ENCODE data around the gene OAS3.

OAS3 gene

GRCh38 chr12:112978163-112979040 lies 40.1 kb downstream of the OAS3 start, which contains the start of gene OAS2:
Gene OAS2 (plus strand): TSS chr12:112978519. CDS start chr12:112978609, 90 bp downstream.
- TF ChIP-seq CTCF (IDR thresholded peaks at IDR 0.05; ENCODE audit: low read depth, low read length, poor library complexity, severe bottlenecking) (no peak), EZH2phosphoT487 (IDR thresholded peaks at IDR 0.05; ENCODE audit: borderline replicate concordance, low read length) (no peak)
- H3K4me1 ChIP-seq (ENCODE audit: control insufficient read depth, low read length) = peaks cover 47% of the 10 kb centered on the region
- peaks cover 9% of the 10 kb centered on the region for H3K79me2 ChIP-seq (ENCODE audit: control insufficient read depth, low read length)
- H3K27ac ChIP-seq (ENCODE audit: low read depth, low read length) = peak within 1 kb of the TSS; percentile 50
- H3K36me3 ChIP-seq (ENCODE audit: control insufficient read depth, low read length) = no peaks in the 10 kb centered on the region
- no peaks in the 10 kb centered on the region for H3K27me3 ChIP-seq (ENCODE audit: control insufficient read depth, low read length)
- peak within 1 kb of the TSS; percentile 78 for H3K4me3 ChIP-seq (ENCODE audit: low read length)
- H4K20me1 ChIP-seq (ENCODE audit: control insufficient read depth, insufficient read depth, low read depth, low read length) = no peaks in the 10 kb centered on the region
- peaks cover 3% of the 10 kb centered on the region; the same call in 1 of the 2 replicates for H3F3A ChIP-seq (ENCODE audit: control insufficient read depth, insufficient read depth)
- H3K9me2 ChIP-seq (replicated peaks; ENCODE audit: control insufficient read depth, low read length) = no peaks in the 10 kb centered on the region
- H3K4me2 ChIP-seq (ENCODE audit: low read length) = peak within 1 kb of the TSS; percentile 88
- H3K9me3 ChIP-seq (ENCODE audit: control insufficient read depth, insufficient read depth, low read length) = peaks cover 8% of the 10 kb centered on the region; the same call in 1 of the 2 replicates

- Histone ChIP-seq H3K79me2 (ENCODE audit: control insufficient read depth, low read length) (peaks cover 9% of the 10 kb centered on the region), H3K9me2 (replicated peaks; ENCODE audit: control insufficient read depth, low read length) (no peaks in the 10 kb centered on the region), H3K27ac (ENCODE audit: low read depth, low read length) (peak overlapping the region; percentile 50), H3F3A (ENCODE audit: control insufficient read depth, insufficient read depth) (no peaks in the 10 kb centered on the region), H4K20me1 (ENCODE audit: control insufficient read depth, insufficient read depth, low read depth, low read length) (no peaks in the 10 kb centered on the region), H3K9me3 (ENCODE audit: control insufficient read depth, insufficient read depth, low read length) (peaks cover 8% of the 10 kb centered on the region; the same call in 1 of the 2 replicates), H3K4me3 (ENCODE audit: low read length) (peak overlapping the region; percentile 78), H3K4me2 (ENCODE audit: low read length) (peak overlapping the region; percentile 88), H3K36me3 (ENCODE audit: control insufficient read depth, low read length) (no peaks in the 10 kb centered on the region), H3K27me3 (ENCODE audit: control insufficient read depth, low read length) (no peaks in the 10 kb centered on the region), H3K4me1 (ENCODE audit: control insufficient read depth, low read length) (peaks cover 39% of the 10 kb centered on the region)
- no peak for TF ChIP-seq EZH2phosphoT487 (IDR thresholded peaks at IDR 0.05; ENCODE audit: borderline replicate concordance, low read length)
- TF ChIP-seq CTCF (IDR thresholded peaks at IDR 0.05; ENCODE audit: low read depth, low read length, poor library complexity, severe bottlenecking) = no peak
These were observed 40.9 kb downstream of the OAS3 start for GRCh38 chr12:112979041-112979680.

GRCh38 chr12:112980491-112981158 lies 42.4 kb downstream of the OAS3 start:
- Histone ChIP-seq H3K79me2 (ENCODE audit: control insufficient read depth, low read length) (peaks cover 9% of the 10 kb centered on the region), H3K9me3 (ENCODE audit: control insufficient read depth, insufficient read depth, low read length) (peaks cover 21% of the 10 kb centered on the region; the same call in 1 of the 2 replicates), H3K4me3 (ENCODE audit: low read length) (peak overlapping the region; percentile 41), H3K27ac (ENCODE audit: low read depth, low read length) (no peak overlapping the region), H3K4me2 (ENCODE audit: low read length) (peak overlapping the region; percentile 88), H3K36me3 (ENCODE audit: control insufficient read depth, low read length) (peaks cover 3% of the 10 kb centered on the region; the same call in 1 of the 2 replicates), H4K20me1 (ENCODE audit: control insufficient read depth, insufficient read depth, low read depth, low read length) (no peaks in the 10 kb centered on the region), H3K9me2 (replicated peaks; ENCODE audit: control insufficient read depth, low read length) (no peaks in the 10 kb centered on the region), H3F3A (ENCODE audit: control insufficient read depth, insufficient read depth) (no peaks in the 10 kb centered on the region), H3K27me3 (ENCODE audit: control insufficient read depth, low read length) (no peaks in the 10 kb centered on the region), H3K4me1 (ENCODE audit: control insufficient read depth, low read length) (peaks cover 38% of the 10 kb centered on the region)
- TF ChIP-seq EZH2phosphoT487 (IDR thresholded peaks at IDR 0.05; ENCODE audit: borderline replicate concordance, low read length) = no peak
- no peak for TF ChIP-seq CTCF (IDR thresholded peaks at IDR 0.05; ENCODE audit: low read depth, low read length, poor library complexity, severe bottlenecking)

All from DOHH2 (cell line).